Skin epidermis (tissue), 12 donors: ENCODE data around the gene RAE1.
"Not testable (repeated sequence)": the region's sequence is repeated elsewhere in the genome, so short reads cannot be mapped to it uniquely, and the experiment has no call there.

Experiments used
- H3K27ac ChIP-seq, 21 experiments: fragments of 200-600 bp; sonication (generic) in 11 of 21; one replicate each; pipeline ENCODE4 v1.5.0; 2020; ENCODE audit warnings: mild to moderate bottlenecking in 3 of 21, inconsistent platforms in 2 of 21, moderate library complexity in 2 of 21
- H3K4me3 ChIP-seq, 7 experiments: fragments of 200-600 bp; sonication (generic) in 2 of 7; one replicate each; pipeline ENCODE4 v1.5.0; 2020; ENCODE audit warnings: inconsistent platforms in 2 of 7, mild to moderate bottlenecking in 2 of 7, moderate library complexity in 1 of 7

The RAE1 gene

GRCh38 chr20:57408536-57409233, 57.6 kb downstream of the RAE1 start:
- H3K27ac ChIP-seq: no peak overlapping the region

GRCh38 chr20:57409316-57409671, 58.2 kb downstream of the RAE1 start:
- no peak overlapping the region for H3K4me3 ChIP-seq
- no peak overlapping the region for H3K27ac ChIP-seq

More at GRCh38 chr20:57408536-57409233, 57.6 kb downstream of the RAE1 start:
- H3K4me3 ChIP-seq: no peak overlapping the region

- Histone ChIP-seq H3K4me3 (no peak overlapping the region), H3K27ac (no peak overlapping the region)
Measured at GRCh38 chr20:57409672-57410397, 58.8 kb downstream of the RAE1 start.

DNA sequence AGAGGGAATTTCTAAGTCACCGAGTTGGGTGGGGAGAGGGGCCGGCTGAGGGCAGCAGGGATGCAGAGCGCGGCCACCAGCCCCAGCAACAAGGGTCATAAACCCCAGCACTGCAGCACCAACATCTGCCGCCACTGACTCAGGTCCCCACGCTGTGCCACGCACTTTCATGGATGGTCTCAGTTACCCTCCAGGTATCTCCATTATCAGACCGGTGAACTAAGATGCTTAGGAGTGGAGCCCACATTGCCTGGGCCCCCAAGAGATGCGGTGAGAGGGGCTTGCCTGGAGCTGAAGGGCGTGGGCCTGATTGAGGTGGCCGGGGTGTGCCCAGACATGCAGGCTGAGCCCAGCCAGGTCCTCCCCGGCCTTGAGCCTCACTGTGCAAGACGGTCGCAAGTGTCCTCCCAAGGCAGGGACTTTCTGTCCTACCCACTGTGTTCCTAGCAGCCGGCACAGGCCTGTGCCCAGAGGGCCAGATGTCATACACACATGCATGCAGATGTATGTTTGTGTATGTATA, 59.4 kb downstream of the RAE1 start:
- H3K27ac ChIP-seq: no peak overlapping the region

GRCh38 chr20:57410924-57411323, 59.9 kb downstream of the RAE1 start:
- no peak overlapping the region for H3K4me3 ChIP-seq
- no peak overlapping the region for H3K27ac ChIP-seq

More for the DNA sequence above, 59.4 kb downstream of the RAE1 start:
- H3K4me3 ChIP-seq: no peak overlapping the region

DNA sequence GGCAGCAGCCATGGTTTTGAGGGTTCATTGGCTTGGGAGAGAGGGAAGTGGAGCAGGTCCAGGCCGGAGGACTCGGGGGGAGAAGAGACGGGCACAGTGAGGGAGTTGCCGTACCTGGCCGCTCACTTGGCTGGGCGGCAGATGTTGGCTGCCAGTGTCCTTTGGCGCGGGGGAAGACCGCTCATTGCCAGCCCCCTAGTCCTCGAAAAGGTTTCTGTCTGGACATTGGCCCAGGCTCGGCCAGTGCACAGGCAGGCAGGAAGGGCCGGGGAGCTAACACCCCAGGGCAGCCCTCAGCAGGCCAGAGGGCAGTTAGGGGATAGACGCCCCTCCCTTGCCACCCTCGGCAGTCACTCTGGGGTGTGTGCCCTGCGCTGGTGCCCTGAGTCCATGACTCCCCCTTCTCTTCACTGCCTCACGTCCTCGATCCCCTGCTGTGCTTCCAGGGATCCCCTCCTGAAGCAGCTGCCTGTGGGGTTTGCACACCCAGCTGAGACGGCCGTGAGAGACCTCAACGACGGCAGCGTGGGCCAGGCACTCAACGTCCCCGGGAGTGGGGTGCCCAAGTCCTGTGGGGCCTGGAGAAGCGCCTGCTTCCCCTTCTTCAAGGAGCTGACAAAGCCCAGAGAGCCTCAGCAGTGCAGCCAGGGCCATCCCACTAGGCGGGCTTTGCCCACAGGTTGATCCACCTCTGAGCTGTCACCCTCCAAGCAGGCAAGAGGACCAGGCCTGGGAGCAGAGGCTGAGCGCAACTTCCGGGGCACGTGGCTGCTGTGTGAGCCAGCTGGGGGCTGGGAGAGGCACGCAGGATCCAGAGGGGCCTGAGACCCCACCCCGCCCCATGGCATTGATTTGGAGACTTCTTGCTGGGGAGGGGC, 60.6 kb downstream of the RAE1 start:
- Histone ChIP-seq H3K4me3 (no peak overlapping the region), H3K27ac (no peak overlapping the region)

GRCh38 chr20:57412347-57413029, 61.4 kb downstream of the RAE1 start:
- H3K27ac ChIP-seq: no peak overlapping the region
- H3K4me3 ChIP-seq: no peak overlapping the region

GRCh38 chr20:57413986-57414385, 62.9 kb downstream of the RAE1 start:
- no peak overlapping the region for H3K4me3 ChIP-seq

GRCh38 chr20:57414867-57415592, 64.0 kb downstream of the RAE1 start:
- H3K27ac ChIP-seq: no peak overlapping the region

More at GRCh38 chr20:57413986-57414385, 62.9 kb downstream of the RAE1 start:
- H3K27ac ChIP-seq: no peak overlapping the region

DNA sequence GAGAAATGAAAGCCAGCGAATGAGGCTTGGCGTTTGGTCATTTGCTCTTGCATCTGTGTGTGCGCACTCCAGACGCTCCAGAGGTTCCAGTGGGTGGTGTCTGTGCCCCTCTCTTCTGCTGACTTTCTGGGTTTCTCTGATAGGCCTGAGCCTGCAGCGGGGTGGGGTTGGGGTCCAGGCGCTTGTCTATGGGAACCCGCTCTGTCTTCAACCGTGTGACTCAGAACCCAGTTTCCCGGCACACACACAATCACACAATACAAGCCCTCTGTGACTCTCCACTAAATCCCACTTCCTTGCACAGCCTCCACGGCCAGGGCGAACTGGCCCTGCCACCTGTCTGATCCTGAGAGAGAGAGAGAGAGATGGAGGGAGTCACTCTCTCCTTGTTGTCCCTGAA, 64.7 kb downstream of the RAE1 start:
- no peak overlapping the region for H3K27ac ChIP-seq
- H3K4me3 ChIP-seq: no peak overlapping the region

More at GRCh38 chr20:57414867-57415592, 64.0 kb downstream of the RAE1 start:
- H3K4me3 ChIP-seq: no peak overlapping the region

GRCh38 chr20:57416296-57417022, 65.4 kb downstream of the RAE1 start:
- Histone ChIP-seq H3K4me3 (no peak overlapping the region), H3K27ac (no peak overlapping the region)

DNA sequence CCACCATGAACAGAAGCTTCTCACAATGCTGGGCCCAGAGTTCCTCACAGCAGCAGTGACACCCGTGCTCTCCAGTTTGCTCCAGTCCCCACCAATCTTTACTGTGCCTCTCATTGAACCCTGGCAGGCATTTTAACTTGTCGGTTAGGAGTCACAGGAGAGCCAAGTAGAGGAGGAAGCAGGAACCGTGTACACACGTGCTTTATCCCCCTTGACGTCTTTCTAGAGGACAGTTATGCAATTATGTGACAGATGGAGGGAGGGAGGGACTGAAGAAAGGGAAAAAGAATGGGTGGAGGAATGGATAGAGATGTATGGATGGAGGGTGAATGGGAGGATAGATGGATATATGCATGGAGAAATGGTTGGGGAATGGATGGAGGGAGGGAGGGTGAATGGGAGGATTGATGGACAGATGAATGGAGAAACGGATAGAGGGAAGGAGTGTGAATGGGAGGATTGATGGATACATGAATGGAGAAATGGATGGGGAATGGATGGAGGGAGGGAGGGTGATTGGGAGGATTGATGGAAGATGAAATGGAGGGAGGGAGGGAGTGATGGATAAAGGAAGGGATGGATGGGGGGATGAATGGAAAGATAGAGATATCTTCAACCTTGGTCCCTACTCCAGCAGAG, 66.1 kb downstream of the RAE1 start:
- H3K4me3 ChIP-seq: no peak overlapping the region
- H3K27ac ChIP-seq: no peak overlapping the region

- Histone ChIP-seq H3K27ac (no peak overlapping the region), H3K4me3 (no peak overlapping the region)
Measured at GRCh38 chr20:57417830-57418780, 67.0 kb downstream of the RAE1 start.

- not testable (repeated sequence) for H3K27ac ChIP-seq, H3K4me3 ChIP-seq
Measured at GRCh38 chr20:57419479-57419878, 68.4 kb downstream of the RAE1 start.

DNA sequence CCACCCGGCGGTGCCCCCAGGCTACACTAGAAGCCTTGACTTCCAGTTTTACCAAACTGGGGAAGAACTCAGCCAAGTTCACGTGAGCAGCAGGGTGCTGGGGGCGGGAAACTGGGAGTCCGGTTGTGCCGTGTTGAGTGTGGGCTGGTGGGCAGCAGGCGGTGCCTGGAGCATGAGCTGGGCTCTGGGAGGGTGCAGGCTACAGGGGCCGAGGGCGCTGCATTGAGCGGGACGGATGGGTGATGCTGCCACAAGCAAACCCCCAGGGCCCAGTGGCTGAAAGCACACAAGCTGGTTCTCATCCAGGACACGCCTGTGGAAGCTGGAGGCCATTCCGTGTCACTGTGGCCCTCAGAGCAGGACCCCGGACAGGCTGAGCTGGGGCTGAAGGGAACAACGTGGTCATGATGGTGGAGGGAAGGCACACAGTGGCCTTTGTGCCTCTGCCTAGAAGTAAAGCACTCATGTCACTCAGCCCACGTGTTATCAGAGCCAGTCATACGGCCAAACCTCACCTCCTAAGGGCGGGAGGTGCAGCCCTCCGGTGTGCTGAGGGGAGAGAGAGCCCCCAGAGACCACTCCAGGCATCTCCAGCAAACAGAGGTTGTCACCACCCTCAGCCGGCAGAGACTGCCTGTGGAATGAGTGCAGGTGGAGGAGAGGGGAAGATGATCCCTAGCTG, 69.7 kb downstream of the RAE1 start:
- H3K4me3 ChIP-seq: no peak overlapping the region
- H3K27ac ChIP-seq: no peak overlapping the region
